GM12878 (cell line): ENCODE data around the gene RPS16. TPM values are rescaled to one million over a fixed set of nuclear protein-coding genes. Genes with fewer than 3 reads are reported as not detected.

ENCODE experiments used
- ATAC-seq: fragments of 200-7000 bp; cut with Tn5 transposase; 3 replicates; pipeline ENCODE4 v1.9.1; 2020; ENCODE audit warnings: mild to moderate bottlenecking, moderate library complexity
- BruUV-seq: library from RNA; stranded (reverse); fragments of 400-500 nt; replicated peaks from 2 replicates; lab custom pipeline; 2021; lab: Mats Ljungman, UMichigan
- CTCF ChIA-PET: fragments of 300-600 bp; sonication (Branson Sonifier 250); formaldehyde crosslinking; extraction: SDS; loops from one replicate; lab custom pipeline; 2021; ENCODE audit warnings: inconsistent platforms; lab: Yijun Ruan, JAX
- POLR2A ChIA-PET: fragments of 350-600 bp; formaldehyde crosslinking; extraction: SDS; loops from one replicate; lab custom pipeline; 2021; ENCODE audit warnings: inconsistent platforms; lab: Charles Lee
- RAD21 ChIA-PET: fragments of 300-600 bp; sonication (Branson Sonifier 250); formaldehyde crosslinking; loops from one replicate; lab custom pipeline; 2023; ENCODE audit warnings: antibody characterized with exemption; ENCODE audit not compliant: unreplicated experiment; lab: Charles Lee
- SMC1A ChIA-PET: fragments of 300-600 bp; sonication (Branson Sonifier 250); formaldehyde crosslinking; loops from one replicate; lab custom pipeline; 2023; ENCODE audit not compliant: unreplicated experiment, uncharacterized antibody; lab: Charles Lee
- DNase-seq: peaks from one replicate; pipeline ENCODE4 v3.0.0-alpha.2; 2011; ENCODE audit warnings: low read depth, low spot score
- FAIRE-seq: peaks from 3 replicates; lab custom pipeline; 2011; peaks lifted over from hg19 to GRCh38; lab: Jason Lieb, UNC
- H2AFZ ChIP-seq: 2 replicates; pipeline ENCODE4 v1.6.0; 2011; ENCODE audit warnings: low read depth, low read length, control low read depth; ENCODE audit not compliant: control insufficient read depth
- H3K27ac ChIP-seq: 2 replicates; pipeline ENCODE4 v1.5.1; 2011; ENCODE audit warnings: control low read depth; ENCODE audit not compliant: control insufficient read depth, insufficient read depth
- H3K27me3 ChIP-seq, 2 experiments: replicated peaks in 1 of 2; 2 replicates each; pipeline versions ENCODE4 v1.6.0 to v1.6.1; 2011; ENCODE audit warnings: low read length in 1 of 2; ENCODE audit not compliant: control insufficient read depth in 2 of 2, insufficient read depth in 2 of 2
- H3K36me3 ChIP-seq, 2 experiments: 2 replicates each; pipeline ENCODE4 v1.5.1; 2011; ENCODE audit warnings: low read length in 1 of 2; ENCODE audit not compliant: control insufficient read depth in 2 of 2, insufficient read depth in 2 of 2
- H3K4me1 ChIP-seq: 2 replicates; pipeline ENCODE4 v1.6.1; 2011; ENCODE audit warnings: mild to moderate bottlenecking, low read length, moderate library complexity, mixed read lengths; ENCODE audit not compliant: control insufficient read depth, insufficient read depth
- H3K4me2 ChIP-seq: 2 replicates; pipeline ENCODE4 v1.6.0; 2011; ENCODE audit warnings: control low read depth; ENCODE audit not compliant: control insufficient read depth, insufficient read depth
- H3K4me3 ChIP-seq: fragments of 200-600 bp; sonication (generic); 2 replicates; pipeline ENCODE4 v1.5.1; 2016
- H3K79me2 ChIP-seq: 2 replicates; pipeline ENCODE4 v1.6.0; 2011; ENCODE audit warnings: low read length; ENCODE audit not compliant: control insufficient read depth, insufficient read depth
- H3K9ac ChIP-seq: 2 replicates; pipeline ENCODE4 v1.8.0; 2011; ENCODE audit warnings: low read length, control low read depth, mixed read lengths; ENCODE audit not compliant: control insufficient read depth, insufficient read depth
- H3K9me3 ChIP-seq: replicated peaks from 3 replicates; pipeline ENCODE4 v1.5.1; 2011; ENCODE audit warnings: mild to moderate bottlenecking, low read length; ENCODE audit not compliant: control insufficient read depth, insufficient read depth
- H4K20me1 ChIP-seq: 2 replicates; pipeline ENCODE4 v1.6.0; 2011; ENCODE audit not compliant: control insufficient read depth, insufficient read depth
- CUX1 ChIP-seq: IDR thresholded peaks from 2 replicates; pipeline ENCODE4 v1.6.1; 2012; ENCODE audit warnings: improper control_type of control experiment, low read depth, low read length; ENCODE audit not compliant: insufficient replicate concordance
- E2F4 ChIP-seq: IDR thresholded peaks from 2 replicates; pipeline ENCODE4 v1.6.1; 2012; ENCODE audit warnings: low read depth, low read length, improper control_type of control experiment
- EGR1 ChIP-seq, 2 experiments: IDR thresholded peaks; 1 replicate in 1 of 2; 2 replicates in 1 of 2; pipeline ENCODE4 v1.6.1; 2011 to 2012; ENCODE audit warnings: low read depth in 2 of 2, low read length in 2 of 2, borderline replicate concordance in 1 of 2, mild to moderate bottlenecking in 1 of 2, moderate library complexity in 1 of 2
- MEF2A ChIP-seq: IDR thresholded peaks from 2 replicates; pipeline ENCODE4 v1.6.1; 2011; ENCODE audit warnings: low read depth, mild to moderate bottlenecking, low read length, moderate library complexity; ENCODE audit not compliant: insufficient read depth
- NR2C2 ChIP-seq: IDR thresholded peaks from 2 replicates; pipeline ENCODE4 v1.6.1; 2011; ENCODE audit warnings: borderline replicate concordance, low read depth; ENCODE audit not compliant: control insufficient read depth, insufficient read length
- POLR2A ChIP-seq: IDR thresholded peaks from 2 replicates; pipeline ENCODE4 v1.6.1; 2011; ENCODE audit warnings: low read depth, mild to moderate bottlenecking, low read length
- POLR2AphosphoS5 ChIP-seq: IDR thresholded peaks from 2 replicates; pipeline ENCODE4 v1.6.1; 2011; ENCODE audit warnings: mild to moderate bottlenecking, low read length, inconsistent platforms
- RFX5 ChIP-seq: IDR thresholded peaks from 2 replicates; pipeline ENCODE4 v1.6.1; 2011; ENCODE audit warnings: low read depth, low read length, improper control_type of control experiment
- YY1 ChIP-seq: IDR thresholded peaks from 2 replicates; pipeline ENCODE4 v1.6.1; 2011; ENCODE audit warnings: low read depth, mild to moderate bottlenecking, low read length
- ZNF24 ChIP-seq: fragments of 450-650 bp; IDR thresholded peaks from 2 replicates; pipeline ENCODE4 v1.6.1; 2017; ENCODE audit warnings: antibody characterized with exemption, mild to moderate bottlenecking
- ZNF384 ChIP-seq: IDR thresholded peaks from 2 replicates; pipeline ENCODE4 v1.6.1; 2012; ENCODE audit warnings: low read depth, mild to moderate bottlenecking, low read length, improper control_type of control experiment, borderline replicate concordance
- WGBS: methylation state at CpG from one replicate; pipeline ENCODE4 v1.1.6; 2016; ENCODE audit warnings: low lambda C conversion rate; ENCODE audit not compliant: insufficient replicate concordance, insufficient coverage; ENCODE audit errors: missing lambda C conversion rate; 5-methylcytosine and 5-hydroxymethylcytosine counted together
- in situ Hi-C: fragments of 300-500 bp; cut with MboI; formaldehyde crosslinking; loops from 9 replicates; pipeline ENCODE4 v1.14.3; 2018; ENCODE audit warnings: mixed read lengths
- intact Hi-C: fragments of 100-400 bp; cut with micrococcal nuclease; formaldehyde crosslinking; loops from one replicate; pipeline ENCODE4 v1.14.2; 2022; ENCODE audit not compliant: unreplicated experiment
- polyA plus RNA-seq, 11 experiments: library from polyadenylated mRNA; depleted of rRNA in 4 of 11; unstranded in 6 of 11; stranded (reverse) in 5 of 11; fragments of >200 nt; fragmentation: Nextera tagmentation in 4 of 11; fragmentation: Illumina TruSeq in 1 of 11; extraction: Ambion mirVana in 4 of 11; extraction: Trizol in 1 of 11; gene quantifications; 1 replicate in 1 of 11; 2 replicates in 10 of 11; pipeline versions ENCODE4 v1.2.1 to v1.2.3, GENCODE V29; 2011 to 2016; ENCODE audit warnings: inconsistent platforms in 2 of 11, missing spikeins in 2 of 11, low read depth in 1 of 11
- total RNA-seq, 4 experiments: library from RNA; depleted of rRNA in 3 of 4; stranded (reverse); fragments of >200 nt in 3 of 4; fragmentation: Illumina TruSeq in 1 of 4; extraction: Trizol in 1 of 4; gene quantifications; 2 replicates each; pipeline versions ENCODE4 v1.2.1 to v1.2.3, GENCODE V29; 2013 to 2021

RPS16 gene
- total and polyA plus RNA-seq, 10 of the 15 experiments (the other 5 are each of a cell fraction or from before 2014, with no cell fraction given) = 148 to 4,810 (median 2,343) TPM

- in situ Hi-C loops = no loop called here
- no peak for FAIRE-seq
- no peak for TF ChIP-seq MEF2A
- TF ChIP-seq RFX5 = no peak
- 0 out of 2 replicates have a peak, but pooled peaks have one; percentile 17 for TF ChIP-seq POLR2AphosphoS5
- TF ChIP-seq, all 136 proteins: peak for 1
- ChIA-PET CTCF (interaction anchor here (0.6 kb wide), 1 partner anchor 24 kb away, joined by 4 read pairs; the partner anchor contains the start of gene SUPT5H), RAD21 (no interaction called here), POLR2A (interaction anchor here (1.1 kb wide), 1 partner anchor 28 kb away, joined by 4 read pairs; no protein-coding TSS in a partner anchor), SMC1A (no interaction called here)
- H3K4me2 ChIP-seq = no peak overlapping the region
- H3K79me2 ChIP-seq = no peaks in the 10 kb centered on the region
- H3K36me3 ChIP-seq = peaks cover 43 to 75% of the 10 kb centered on the region in 2 experiments
- intact Hi-C loops = no loop called here
- H3K27me3 ChIP-seq = no peaks in the 10 kb centered on the region
- H3K9me3 ChIP-seq = no peaks in the 10 kb centered on the region
- no TSS peak for BruUV-seq
- no peak overlapping the region for H2AFZ ChIP-seq
- no peak overlapping the region for H3K4me3 ChIP-seq
- no peak overlapping the region for H3K27ac ChIP-seq
- H3K9ac ChIP-seq = no peak overlapping the region
- 97% methylated on average over 6 of the region's 6 CpGs for WGBS
- ATAC-seq (no peak), DNase-seq (no peak)
- H3K4me1 ChIP-seq = no peaks in the 10 kb centered on the region
- no peaks in the 10 kb centered on the region for H4K20me1 ChIP-seq
Measured at GRCh38 chr19:39469567-39469966, 33.8 kb upstream of the RPS16 start.

GRCh38 chr19:39469036-39469435 lies 33.3 kb upstream of the RPS16 start:
- ChIA-PET SMC1A (no interaction called here), RAD21 (no interaction called here), POLR2A (interaction anchor here (1.1 kb wide), 1 partner anchor 29 kb away, joined by 4 read pairs; no protein-coding TSS in a partner anchor), CTCF (no interaction called here)
- no peaks in the 10 kb centered on the region for H3K27me3 ChIP-seq
- no peak overlapping the region for H3K27ac ChIP-seq
- in situ Hi-C loops (no loop called here), intact Hi-C loops (no loop called here)
- H3K9ac ChIP-seq = no peak overlapping the region
- DNase-seq = no peak
- H3K9me3 ChIP-seq = no peaks in the 10 kb centered on the region
- WGBS = 97% methylated on average over 11 of the region's 11 CpGs
- H3K4me1 ChIP-seq = no peaks in the 10 kb centered on the region
- FAIRE-seq = no peak
- no peak overlapping the region for H2AFZ ChIP-seq
- no peak overlapping the region for H3K4me2 ChIP-seq
- BruUV-seq = no TSS peak
- no peak for ATAC-seq
- H3K79me2 ChIP-seq = no peaks in the 10 kb centered on the region
- no peaks in the 10 kb centered on the region for H4K20me1 ChIP-seq
- H3K36me3 ChIP-seq = peaks cover 38 to 72% of the 10 kb centered on the region in 2 experiments; a peak in 3 of 4 replicates
- no peak overlapping the region for H3K4me3 ChIP-seq
- TF ChIP-seq E2F4 (no peak), YY1 (no peak), ZNF384 (no peak), CUX1 (no peak), ZNF24 (no peak), POLR2A (peak; percentile 59), NR2C2 (no peak), EGR1 (IDR thresholded peaks at IDR 0.05; ENCODE audit: borderline replicate concordance in 1 of 2, low read depth in 2 of 2, low read length in 2 of 2) (no peak), POLR2AphosphoS5 (0 out of 2 replicates have a peak, but pooled peaks have one; percentile 26)
